Activated CD8-positive, alpha-beta memory T cell treated with anti-CD3 and anti-CD28 coated beads, Interleukin-2, amount 50 U/mL, for 1 hour (primary cell): ENCODE data around the gene PRMT1.

Experiments
- DNase-seq: peaks from one replicate; pipeline ENCODE4 v3.0.0-alpha.2; 2020; ENCODE audit errors: extremely low read depth

The PRMT1 gene

GRCh38 chr19:49651029-49651819 is 25.8 kb upstream of the PRMT1 start:
- DNase-seq = no peak

DNA sequence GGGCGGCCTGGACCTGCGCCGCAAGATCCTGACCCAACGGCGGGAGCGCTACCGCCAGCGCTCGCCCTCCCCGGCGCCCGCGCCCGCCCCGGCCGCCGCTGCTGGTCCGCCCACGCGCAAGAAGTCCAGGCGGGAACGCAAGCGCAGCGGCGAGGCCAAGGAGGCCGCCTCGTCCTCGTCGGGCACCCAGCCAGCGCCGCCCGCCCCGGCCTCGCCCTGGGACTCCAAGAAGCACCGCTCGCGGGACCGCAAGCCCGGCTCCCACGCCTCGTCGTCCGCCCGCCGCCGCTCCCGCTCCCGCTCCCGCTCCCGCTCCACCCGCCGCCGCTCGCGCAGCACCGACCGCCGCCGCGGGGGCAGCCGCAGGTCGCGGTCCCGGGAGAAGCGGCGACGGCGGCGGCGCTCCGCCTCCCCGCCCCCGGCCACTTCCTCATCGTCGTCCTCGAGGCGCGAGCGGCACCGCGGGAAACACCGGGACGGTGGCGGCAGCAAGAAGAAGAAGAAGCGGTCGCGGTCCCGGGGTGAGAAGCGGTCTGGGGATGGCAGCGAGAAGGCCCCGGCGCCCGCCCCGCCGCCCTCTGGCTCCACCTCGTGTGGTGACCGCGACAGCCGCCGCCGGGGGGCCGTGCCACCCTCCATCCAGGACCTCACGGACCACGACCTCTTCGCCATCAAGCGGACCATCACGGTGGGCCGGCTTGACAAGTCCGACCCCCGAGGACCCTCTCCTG is 25.1 kb upstream of the PRMT1 start:
- DNase-seq = no peak

GRCh38 chr19:49652551-49653465 is 24.3 kb upstream of the PRMT1 start:
- no peak for DNase-seq

GRCh38 chr19:49653466-49653806 is 23.6 kb upstream of the PRMT1 start:
- no peak for DNase-seq

- no peak for DNase-seq
Measured at GRCh38 chr19:49654581-49654980, 22.5 kb upstream of the PRMT1 start.

DNA sequence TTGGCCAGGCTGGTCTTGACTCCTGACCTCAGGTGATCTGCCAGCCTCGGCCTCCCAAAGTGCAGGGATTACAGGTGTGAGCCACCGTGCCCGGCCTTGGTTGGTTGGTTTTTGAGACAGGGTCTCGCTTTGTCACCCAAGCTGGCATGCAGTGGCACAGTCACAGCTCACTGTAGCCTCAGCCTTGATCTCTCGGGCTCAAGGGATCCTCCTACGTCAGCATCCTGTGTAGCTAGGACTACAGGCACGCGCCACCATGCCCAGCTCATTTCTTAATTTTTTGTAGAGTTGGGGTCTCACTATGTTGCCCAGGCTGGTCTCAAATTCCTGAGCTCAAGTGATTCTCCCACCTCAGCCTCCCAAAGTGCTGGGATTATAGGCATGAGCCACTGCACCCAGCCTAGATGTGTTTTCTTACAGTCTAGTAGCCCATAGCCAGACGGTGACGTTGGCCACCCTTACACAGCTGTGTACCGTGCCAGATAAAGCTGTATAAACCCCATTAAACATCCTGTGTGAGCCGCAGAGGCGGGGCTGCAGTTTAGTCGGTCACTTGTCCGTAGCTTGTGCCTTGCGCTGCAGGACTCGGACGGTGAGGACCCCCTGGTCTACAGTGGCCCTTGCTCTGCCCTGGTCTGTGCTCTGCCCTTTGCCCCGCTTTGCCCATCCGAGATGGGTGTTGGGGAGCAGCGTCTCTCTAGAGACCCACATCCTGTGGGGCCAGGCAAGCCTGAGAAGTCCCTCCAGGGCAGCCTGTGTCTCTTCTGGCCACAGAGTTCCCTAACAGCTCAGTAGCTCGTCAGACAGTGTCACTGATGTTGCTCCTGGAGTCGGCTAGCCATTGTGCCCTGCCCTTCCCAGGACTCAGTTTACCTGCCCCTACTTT is 21.3 kb upstream of the PRMT1 start:
- no peak for DNase-seq

DNA sequence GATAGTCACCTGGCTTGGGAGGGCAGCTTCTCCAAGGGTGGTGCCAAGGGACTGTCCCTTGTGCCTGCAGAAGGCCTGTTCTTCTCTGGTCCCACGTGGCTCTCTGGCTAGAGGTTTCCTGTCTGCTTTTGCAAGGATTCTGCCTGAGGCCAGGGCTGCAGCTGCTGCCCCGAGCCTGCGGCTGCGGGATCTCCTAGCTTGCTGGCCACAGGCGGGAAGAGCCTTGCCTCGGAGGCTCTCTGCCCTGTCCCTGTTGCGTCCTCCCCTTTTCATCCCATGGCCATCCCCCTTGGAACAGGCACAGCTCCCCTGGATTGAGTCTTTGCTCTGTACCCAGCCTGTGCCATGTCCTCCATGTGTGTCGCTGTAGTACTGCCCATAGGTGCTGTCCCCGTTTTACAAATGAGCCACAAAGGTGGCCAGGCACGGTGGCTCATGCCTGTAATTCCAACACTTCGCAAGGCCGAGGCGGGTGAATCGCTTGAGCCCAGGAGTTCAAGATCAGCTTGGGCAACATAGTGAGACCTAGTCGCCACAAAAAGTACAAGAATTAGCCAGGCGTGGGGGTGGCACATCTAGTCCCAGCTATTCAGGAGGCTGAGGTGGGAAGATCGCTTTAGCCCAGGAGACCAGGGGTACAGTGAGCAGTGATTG is 20.5 kb upstream of the PRMT1 start:
- DNase-seq = no peak

GRCh38 chr19:49657493-49658138 is 19.5 kb upstream of the PRMT1 start:
- DNase-seq = no peak

DNA sequence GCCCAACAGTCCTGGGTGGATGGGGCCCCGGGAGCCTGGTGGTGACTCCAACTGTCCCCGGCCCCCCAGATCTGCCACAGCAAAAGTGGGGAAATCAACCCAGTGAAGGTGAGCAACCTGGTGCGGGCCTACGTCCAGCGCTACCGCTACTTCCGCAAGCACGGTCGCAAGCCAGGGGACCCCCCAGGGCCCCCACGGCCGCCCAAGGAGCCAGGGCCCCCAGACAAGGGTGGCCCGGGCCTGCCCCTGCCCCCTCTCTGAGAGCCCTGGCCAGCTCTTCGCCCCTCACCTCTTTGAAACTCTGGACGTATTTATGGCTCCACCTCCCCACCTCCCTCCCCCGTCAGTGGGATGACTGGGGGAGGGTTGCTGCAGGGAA is 18.9 kb upstream of the PRMT1 start:
- DNase-seq = no peak

DNA sequence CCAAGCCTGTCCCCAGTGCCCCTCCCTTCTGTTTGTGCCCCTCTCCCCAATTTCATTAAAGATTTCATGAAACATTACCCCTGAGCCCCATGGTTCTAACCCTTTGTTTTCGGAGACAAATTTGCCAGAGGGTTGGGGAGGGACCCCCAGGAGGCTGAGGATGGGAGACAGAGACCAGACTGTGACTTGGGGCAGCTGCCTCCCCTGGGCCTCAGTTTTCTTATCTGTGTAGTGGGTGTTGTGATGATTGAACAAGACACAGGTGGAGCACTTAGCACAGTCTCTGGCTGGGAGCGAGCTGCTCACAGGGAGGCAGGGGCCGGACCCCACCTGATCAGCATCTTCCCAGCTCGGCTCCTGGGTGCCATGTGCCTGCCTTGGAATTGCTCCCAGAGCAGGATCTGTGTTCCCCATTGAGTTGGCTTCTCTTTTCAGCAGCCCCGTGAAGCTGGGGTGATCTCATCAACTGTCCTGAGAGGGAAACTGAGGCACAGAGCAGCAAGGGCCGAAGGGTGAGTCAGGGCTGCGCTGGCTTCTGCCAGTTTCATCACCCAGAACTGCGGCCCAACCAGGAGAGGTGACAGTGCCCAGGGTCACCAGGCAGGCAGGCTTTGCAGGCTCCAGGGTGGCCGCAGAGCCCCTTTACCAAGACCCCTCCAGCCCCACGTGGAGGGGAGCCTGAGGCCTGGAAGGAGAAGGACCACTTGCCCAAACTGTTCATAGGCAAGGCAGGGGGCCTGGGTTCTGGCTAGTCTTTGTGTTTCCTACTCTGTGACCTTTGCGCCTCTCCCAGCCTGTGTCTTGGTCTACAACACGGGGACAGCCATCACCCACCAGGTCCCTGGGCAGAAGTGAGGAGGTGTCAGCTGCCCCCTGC is 18.3 kb upstream of the PRMT1 start:
- DNase-seq = no peak

- no peak for DNase-seq
Measured at GRCh38 chr19:49660338-49660961, 16.6 kb upstream of the PRMT1 start.

DNA sequence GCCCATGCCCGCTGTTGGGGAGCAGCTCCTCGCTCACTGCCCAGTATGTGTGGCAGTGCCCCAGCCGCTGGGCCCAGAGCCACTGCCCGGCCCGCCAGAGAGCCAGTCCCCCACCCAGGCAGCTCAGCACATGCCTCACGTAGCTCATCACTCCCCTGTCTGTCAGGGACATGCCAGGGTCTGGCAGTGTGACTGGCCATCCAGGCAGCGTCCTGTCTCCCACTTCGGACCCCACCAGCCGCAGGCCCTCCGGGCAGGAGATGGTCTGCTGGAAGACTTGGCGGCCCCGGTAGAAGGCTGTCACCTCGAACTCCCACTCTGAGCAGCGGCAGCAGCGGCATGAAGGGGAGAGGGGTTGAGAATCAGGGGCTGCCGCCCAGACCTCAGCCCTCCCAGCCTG is 15.1 kb upstream of the PRMT1 start:
- DNase-seq = no peak

- no peak for DNase-seq
Measured at GRCh38 chr19:49663224-49663623, 13.8 kb upstream of the PRMT1 start.

- DNase-seq = peak; percentile 51
Measured at GRCh38 chr19:49664171-49665035, 12.7 kb upstream of the PRMT1 start.

GRCh38 chr19:49665036-49665350 is 12.1 kb upstream of the PRMT1 start:
- no peak for DNase-seq

- DNase-seq = peak; percentile 97
Measured at GRCh38 chr19:49665351-49666119, 11.5 kb upstream of the PRMT1 start, which contains the start of the genes BCL2L12 and IRF3. TSS of gene BCL2L12 (plus strand) at chr19:49665933. CDS start at chr19:49666693, 760 bp downstream. TSS of gene IRF3 (minus strand) at chr19:49665857. CDS start at chr19:49664838, 1,019 bp downstream.

DNA sequence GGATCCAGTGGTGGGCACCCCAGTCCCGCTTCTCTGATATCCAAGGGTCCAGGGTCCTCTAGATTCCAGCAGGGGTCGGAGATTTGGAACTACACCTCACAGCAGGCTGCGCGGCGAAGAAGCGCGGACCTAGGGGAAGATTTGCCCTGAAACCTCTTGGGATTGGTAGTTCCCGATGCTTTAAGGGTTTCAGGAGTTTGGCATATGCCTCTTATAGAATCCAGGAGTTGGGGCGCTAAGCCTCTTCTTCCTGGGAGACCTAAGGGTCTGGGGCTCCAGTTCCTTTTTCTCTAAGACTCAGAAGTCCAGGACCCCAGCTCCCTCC is 11.0 kb upstream of the PRMT1 start:
- no peak for DNase-seq
